Esophagus muscularis mucosa (tissue), 4 donors: ENCODE measurements around the gene DYNLT2.

Experiments
- EP300 ChIP-seq: sonication (generic); formaldehyde crosslinking; IDR thresholded peaks from one replicate; pipeline ENCODE4 v1.6.1; 2017; ENCODE audit warnings: antibody characterized with exemption
- POLR2A ChIP-seq: fragments of 450-650 bp; IDR thresholded peaks from one replicate; pipeline ENCODE4 v1.6.1; 2017; ENCODE audit warnings: antibody characterized with exemption, moderate library complexity, mild to moderate bottlenecking, low read depth
- POLR2AphosphoS5 ChIP-seq, 2 donors: sonication (generic); formaldehyde crosslinking; IDR thresholded peaks; one replicate each; pipeline ENCODE4 v1.6.1; 2017; ENCODE audit warnings: antibody characterized with exemption in 2 of 2
- TF ChIP-seq, protein P1 (sequence below), 3 experiments: fragments of 200-600 bp in 2 of 3; fragments of 450-650 bp in 1 of 3; sonication (generic) in 2 of 3; IDR thresholded peaks; one replicate each; pipeline ENCODE4 v1.5.1; 2017 to 2019; ENCODE audit warnings: antibody characterized with exemption in 3 of 3, mild to moderate bottlenecking in 2 of 3, moderate library complexity in 1 of 3

DNA sequence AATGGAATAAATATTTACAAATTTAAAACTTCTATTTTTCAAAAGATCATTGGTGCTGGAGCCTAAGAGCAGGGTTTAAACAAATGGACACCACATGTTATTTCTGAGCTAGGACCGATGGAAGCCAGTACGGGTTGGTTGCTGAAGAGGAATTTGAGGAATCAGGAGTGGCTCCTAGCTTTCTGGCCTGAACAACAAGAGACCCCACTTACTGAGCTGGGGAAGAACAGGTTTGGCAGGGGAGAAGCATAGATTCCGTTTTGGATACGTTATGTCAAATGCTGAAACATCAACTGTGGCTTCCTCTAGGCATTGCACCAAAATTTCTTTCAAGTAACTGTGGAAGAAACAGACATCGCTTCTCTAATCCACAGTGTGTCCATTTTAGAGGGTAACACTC lies 56.2 kb downstream of the DYNLT2 start:
- TF ChIP-seq POLR2AphosphoS5 (IDR thresholded peaks at IDR 0.05) (no peak), POLR2A (no peak), EP300 (no peak)
- TF ChIP-seq, protein P1, sequence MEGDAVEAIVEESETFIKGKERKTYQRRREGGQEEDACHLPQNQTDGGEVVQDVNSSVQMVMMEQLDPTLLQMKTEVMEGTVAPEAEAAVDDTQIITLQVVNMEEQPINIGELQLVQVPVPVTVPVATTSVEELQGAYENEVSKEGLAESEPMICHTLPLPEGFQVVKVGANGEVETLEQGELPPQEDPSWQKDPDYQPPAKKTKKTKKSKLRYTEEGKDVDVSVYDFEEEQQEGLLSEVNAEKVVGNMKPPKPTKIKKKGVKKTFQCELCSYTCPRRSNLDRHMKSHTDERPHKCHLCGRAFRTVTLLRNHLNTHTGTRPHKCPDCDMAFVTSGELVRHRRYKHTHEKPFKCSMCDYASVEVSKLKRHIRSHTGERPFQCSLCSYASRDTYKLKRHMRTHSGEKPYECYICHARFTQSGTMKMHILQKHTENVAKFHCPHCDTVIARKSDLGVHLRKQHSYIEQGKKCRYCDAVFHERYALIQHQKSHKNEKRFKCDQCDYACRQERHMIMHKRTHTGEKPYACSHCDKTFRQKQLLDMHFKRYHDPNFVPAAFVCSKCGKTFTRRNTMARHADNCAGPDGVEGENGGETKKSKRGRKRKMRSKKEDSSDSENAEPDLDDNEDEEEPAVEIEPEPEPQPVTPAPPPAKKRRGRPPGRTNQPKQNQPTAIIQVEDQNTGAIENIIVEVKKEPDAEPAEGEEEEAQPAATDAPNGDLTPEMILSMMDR (IDR thresholded peaks at IDR 0.05): no peak
